Karpas-422 (cell line): ENCODE data around the gene GATA1. TPM values are rescaled to one million over a fixed set of nuclear protein-coding genes. Genes with fewer than 3 reads are reported as not detected.

Experiments
- DNase-seq: peaks from one replicate; pipeline ENCODE4 v3.0.0-alpha.2; 2015
- H2AFZ ChIP-seq: fragments of 200-600 bp; sonication (generic); 2 replicates; pipeline ENCODE4 v1.6.1; 2014; ENCODE audit warnings: antibody characterized with exemption, low read length, mixed read lengths
- H3K27ac ChIP-seq: fragments of 200-600 bp; sonication (generic); 2 replicates; pipeline ENCODE4 v1.5.1; 2014; ENCODE audit warnings: mild to moderate bottlenecking, low read length, moderate library complexity
- H3K27me3 ChIP-seq: fragments of 200-600 bp; sonication (generic); 2 replicates; pipeline ENCODE4 v1.6.1; 2014; ENCODE audit warnings: low read length, mixed read lengths
- H3K36me3 ChIP-seq: fragments of 200-600 bp; sonication (generic); 2 replicates; pipeline ENCODE4 v1.6.1; 2014; ENCODE audit warnings: low read length, mixed read lengths; ENCODE audit not compliant: insufficient read depth
- H3K4me1 ChIP-seq: fragments of 200-600 bp; sonication (generic); 2 replicates; pipeline ENCODE4 v1.6.1; 2014; ENCODE audit warnings: mild to moderate bottlenecking, low read length, mixed read lengths
- H3K4me2 ChIP-seq: fragments of 200-600 bp; sonication (generic); 2 replicates; pipeline ENCODE4 v1.6.1; 2014; ENCODE audit warnings: low read length, low read depth, mild to moderate bottlenecking; ENCODE audit not compliant: poor library complexity, severe bottlenecking
- H3K4me3 ChIP-seq: fragments of 200-600 bp; sonication (generic); 2 replicates; pipeline ENCODE4 v1.5.1; 2014; ENCODE audit warnings: mild to moderate bottlenecking, antibody characterized with exemption, low read length, mixed read lengths
- H3K79me2 ChIP-seq: fragments of 200-600 bp; sonication (generic); 2 replicates; pipeline ENCODE4 v1.6.1; 2014; ENCODE audit warnings: mild to moderate bottlenecking, low read length, mixed read lengths
- H3K9ac ChIP-seq: fragments of 200-600 bp; sonication (generic); 2 replicates; pipeline ENCODE4 v1.6.0; 2014; ENCODE audit warnings: low read length
- H3K9me2 ChIP-seq: fragments of 200-600 bp; sonication (generic), shearing (Covaris generic); replicated peaks from 2 replicates; pipeline ENCODE4 v1.6.0; 2014; ENCODE audit warnings: mild to moderate bottlenecking, low read length, moderate library complexity; ENCODE audit not compliant: insufficient read depth
- H3K9me3 ChIP-seq: fragments of 300-700, 200-600 bp; sonication (generic); 2 replicates; pipeline ENCODE4 v1.6.1; 2014; ENCODE audit warnings: low read length, mixed read lengths
- H4K20me1 ChIP-seq: fragments of 200-600 bp; sonication (generic); 2 replicates; pipeline ENCODE4 v1.6.1; 2014; ENCODE audit warnings: mild to moderate bottlenecking, antibody characterized with exemption, low read length, low read depth; ENCODE audit not compliant: insufficient read depth
- total RNA-seq: library from RNA; depleted of rRNA; stranded (reverse); fragments of >200 nt; shearing (Covaris generic); gene quantifications from 2 replicates; pipeline ENCODE4 v1.2.3, GENCODE V29; 2014; ENCODE audit warnings: low replicate concordance

Gene GATA1
- total RNA-seq, 1 experiment from 2014 or later, result not detected

DNA sequence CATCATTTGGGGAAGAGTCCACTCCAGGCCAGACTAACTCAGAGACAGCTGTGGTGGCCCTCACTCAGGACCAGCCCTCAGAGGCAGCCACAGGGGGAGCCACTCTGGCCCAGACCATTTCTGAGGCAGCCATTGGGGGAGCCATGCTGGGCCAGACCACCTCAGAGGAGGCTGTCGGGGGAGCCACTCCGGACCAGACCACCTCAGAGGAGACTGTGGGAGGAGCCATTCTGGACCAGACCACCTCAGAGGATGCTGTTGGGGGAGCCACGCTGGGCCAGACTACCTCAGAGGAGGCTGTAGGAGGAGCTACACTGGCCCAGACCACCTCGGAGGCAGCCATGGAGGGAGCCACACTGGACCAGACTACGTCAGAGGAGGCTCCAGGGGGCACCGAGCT is 36.7 kb downstream of the GATA1 start:
- DNase-seq, result no peak
- no peak overlapping the region for H3K4me3 ChIP-seq
- H3K9me3 ChIP-seq, result no peaks in the 10 kb centered on the region

GRCh38 chrX:48824066-48824465 is 37.7 kb downstream of the GATA1 start:
- Histone ChIP-seq H3K4me1 (no peaks in the 10 kb centered on the region), H3K4me3 (no peak overlapping the region), H3K27ac (no peak overlapping the region), H3K9me2 (no peaks in the 10 kb centered on the region), H2AFZ (no peak overlapping the region), H3K79me2 (no peaks in the 10 kb centered on the region), H3K36me3 (no peaks in the 10 kb centered on the region), H4K20me1 (no peaks in the 10 kb centered on the region), H3K9me3 (no peaks in the 10 kb centered on the region), H3K9ac (no peak overlapping the region), H3K27me3 (no peaks in the 10 kb centered on the region), H3K4me2 (no peak overlapping the region)
- DNase-seq, result no peak

More for the DNA sequence above, 36.7 kb downstream of the GATA1 start:
- H3K27ac ChIP-seq, result no peak overlapping the region
- no peaks in the 10 kb centered on the region for H4K20me1 ChIP-seq
- no peak overlapping the region for H3K4me2 ChIP-seq
- H3K27me3 ChIP-seq, result no peaks in the 10 kb centered on the region
- H3K4me1 ChIP-seq, result no peaks in the 10 kb centered on the region
- no peaks in the 10 kb centered on the region for H3K9me2 ChIP-seq
- H2AFZ ChIP-seq, result no peak overlapping the region
- no peak overlapping the region for H3K9ac ChIP-seq
- H3K36me3 ChIP-seq, result no peaks in the 10 kb centered on the region
- no peaks in the 10 kb centered on the region for H3K79me2 ChIP-seq

DNA sequence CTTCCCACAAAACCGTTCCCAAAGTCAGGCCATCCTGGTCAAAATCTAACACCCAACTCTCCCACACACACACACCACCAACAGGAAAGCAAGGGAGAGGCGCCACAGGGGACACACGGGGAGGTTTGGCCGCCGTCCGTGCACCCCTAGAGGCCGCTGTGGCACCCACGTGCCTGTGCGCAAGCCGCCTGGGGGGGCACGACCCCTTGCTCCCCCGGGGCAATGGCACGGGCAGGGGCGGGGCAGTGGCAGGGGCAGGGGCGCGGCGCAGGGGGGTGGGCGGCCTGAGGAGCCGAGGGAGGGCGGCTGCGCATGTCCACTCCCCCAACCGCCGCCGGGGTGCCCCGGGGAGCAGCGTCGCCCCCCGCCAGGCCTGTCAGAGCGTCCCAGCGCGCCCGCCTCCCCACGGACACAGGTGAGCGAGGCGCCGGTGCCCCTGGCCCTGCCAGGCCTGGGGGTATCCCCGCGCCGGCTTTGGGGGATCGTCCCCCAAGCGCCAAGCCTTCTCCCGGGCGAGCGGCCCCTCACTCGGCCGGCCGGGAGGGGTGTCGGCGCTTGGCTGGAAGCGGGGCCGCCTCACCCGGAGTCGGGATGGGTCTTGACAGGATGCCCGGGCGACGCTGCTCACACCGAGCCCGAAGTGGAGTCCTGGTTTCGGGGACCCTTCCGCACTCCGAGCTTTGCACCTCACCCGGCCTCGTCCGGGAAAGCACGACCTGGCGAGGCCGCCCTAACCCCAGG is 39.9 kb downstream of the GATA1 start, which contains the start of gene ERAS:
ERAS (plus strand) TSS at position 379 of the 741 bp plus-strand sequence. CDS start 2,611 bp downstream, outside the sequence.
- no peaks in the 10 kb centered on the region for H3K4me1 ChIP-seq
- no peak within 1 kb of the TSS for H3K27ac ChIP-seq
- no peaks in the 10 kb centered on the region for H3K36me3 ChIP-seq
- H3K79me2 ChIP-seq, result no peaks in the 10 kb centered on the region
- H3K27me3 ChIP-seq, result no peaks in the 10 kb centered on the region
- H3K4me3 ChIP-seq, result no peak within 1 kb of the TSS
- no peak for DNase-seq
- H3K9me3 ChIP-seq, result no peaks in the 10 kb centered on the region
- H3K9me2 ChIP-seq, result no peaks in the 10 kb centered on the region
- H3K9ac ChIP-seq, result no peak within 1 kb of the TSS
- H3K4me2 ChIP-seq, result no peak within 1 kb of the TSS
- no peaks in the 10 kb centered on the region for H4K20me1 ChIP-seq
- H2AFZ ChIP-seq, result no peak within 1 kb of the TSS

- Histone ChIP-seq H3K9me2 (no peaks in the 10 kb centered on the region), H3K27ac (no peak overlapping the region), H3K27me3 (no peaks in the 10 kb centered on the region), H3K79me2 (no peaks in the 10 kb centered on the region), H3K9ac (no peak overlapping the region), H3K4me2 (no peak overlapping the region), H3K4me3 (no peak overlapping the region), H2AFZ (no peak overlapping the region), H3K9me3 (no peaks in the 10 kb centered on the region), H4K20me1 (no peaks in the 10 kb centered on the region), H3K36me3 (no peaks in the 10 kb centered on the region), H3K4me1 (no peaks in the 10 kb centered on the region)
- no peak for DNase-seq
These were observed 40.7 kb downstream of the GATA1 start for GRCh38 chrX:48826876-48827653.

- Histone ChIP-seq H3K9me3 (no peaks in the 10 kb centered on the region), H3K9ac (no peak overlapping the region), H2AFZ (no peak overlapping the region), H3K4me2 (no peak overlapping the region), H3K27me3 (no peaks in the 10 kb centered on the region), H3K27ac (no peak overlapping the region), H3K9me2 (no peaks in the 10 kb centered on the region), H3K4me1 (no peaks in the 10 kb centered on the region), H3K36me3 (no peaks in the 10 kb centered on the region), H3K4me3 (no peak overlapping the region), H3K79me2 (no peaks in the 10 kb centered on the region), H4K20me1 (no peaks in the 10 kb centered on the region)
- no peak for DNase-seq
These were observed 41.2 kb downstream of the GATA1 start for GRCh38 chrX:48827654-48827968.

- Histone ChIP-seq H3K27ac (no peak overlapping the region), H3K4me2 (no peak overlapping the region), H3K79me2 (no peaks in the 10 kb centered on the region), H2AFZ (no peak overlapping the region), H3K4me3 (no peak overlapping the region), H3K4me1 (no peaks in the 10 kb centered on the region), H3K27me3 (no peaks in the 10 kb centered on the region), H3K9me2 (no peaks in the 10 kb centered on the region), H3K9ac (no peak overlapping the region), H4K20me1 (no peaks in the 10 kb centered on the region), H3K36me3 (no peaks in the 10 kb centered on the region), H3K9me3 (no peaks in the 10 kb centered on the region)
- DNase-seq, result no peak
These were observed 42.8 kb downstream of the GATA1 start for GRCh38 chrX:48829016-48829735.

- Histone ChIP-seq H4K20me1 (no peaks in the 10 kb centered on the region), H2AFZ (no peak overlapping the region), H3K4me3 (no peak overlapping the region), H3K4me1 (no peaks in the 10 kb centered on the region), H3K9me2 (no peaks in the 10 kb centered on the region), H3K27me3 (no peaks in the 10 kb centered on the region), H3K27ac (no peak overlapping the region), H3K4me2 (no peak overlapping the region), H3K36me3 (no peaks in the 10 kb centered on the region), H3K9ac (no peak overlapping the region), H3K9me3 (no peaks in the 10 kb centered on the region), H3K79me2 (no peaks in the 10 kb centered on the region)
- DNase-seq, result no peak
These were observed 44.9 kb downstream of the GATA1 start for GRCh38 chrX:48831136-48831908.
